ENCODE data around the gene SLAMF7. TPM values are rescaled to one million over a fixed set of nuclear protein-coding genes. Genes with fewer than 3 reads are reported as not detected.
"Not testable (repeated sequence)": the region's sequence is repeated elsewhere in the genome, so short reads cannot be mapped to it uniquely, and the experiment has no call there.

SLAMF7 gene
- total RNA-seq, 4 donors from 2014 or later: 2.5 to 3.9 (median 2.7) TPM

DNA sequence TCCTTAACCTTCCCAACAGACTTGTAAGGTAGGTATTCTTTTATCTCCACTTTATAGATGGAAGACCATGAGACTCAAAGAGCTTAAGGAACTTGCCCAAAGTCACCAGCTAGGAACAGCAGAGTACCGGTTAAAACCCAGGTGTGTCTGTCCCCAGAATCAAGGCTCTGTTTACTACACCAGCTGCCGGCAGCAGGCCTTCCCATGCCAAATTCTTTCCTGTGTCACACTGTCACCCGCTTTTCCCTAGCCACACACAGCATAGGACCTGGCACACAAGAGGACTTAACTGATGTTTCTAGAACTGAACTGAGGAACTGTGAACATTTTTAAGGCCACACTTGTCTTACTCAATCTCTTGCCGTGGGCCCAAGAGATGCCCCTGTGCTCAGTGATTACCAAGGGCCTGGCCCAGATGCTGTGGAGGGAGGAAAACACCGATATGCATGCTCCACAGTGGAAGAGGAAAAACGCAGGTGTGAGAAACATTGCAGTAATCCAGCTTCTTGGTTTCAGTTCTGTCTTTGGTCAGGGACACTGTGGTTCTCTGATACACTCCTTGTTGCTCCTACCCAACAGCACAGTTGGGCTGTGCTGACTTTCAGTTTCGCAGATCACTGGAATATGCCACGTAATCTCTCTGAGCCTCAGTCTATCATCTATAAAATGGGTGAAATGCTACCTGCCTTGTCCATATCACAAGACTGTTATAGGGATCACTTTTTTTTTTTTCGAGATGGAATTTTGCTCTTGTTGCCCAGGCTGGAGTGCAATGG, 43.1 kb downstream of the SLAMF7 start:
- Histone ChIP-seq H3K27ac (peak overlapping the region; percentile 76 to 82 (median 81)), H3K36me3 (no peaks in the 10 kb centered on the region), H3K4me3 (peak overlapping the region in 1 of 4 donors; percentile 2), H3K4me1 (peaks cover 0 to 22% (median 12%) of the 10 kb centered on the region in 4 donors), H3K9me3 (no peaks in the 10 kb centered on the region), H3K27me3 (no peaks in the 10 kb centered on the region)
- DNase-seq: peak in 2 of 3 donors; percentile 56 to 72
- no peak for TF ChIP-seq CTCF (IDR thresholded peaks at IDR 0.05)
- no peak for TF ChIP-seq POLR2A (IDR thresholded peaks at IDR 0.05)

DNA sequence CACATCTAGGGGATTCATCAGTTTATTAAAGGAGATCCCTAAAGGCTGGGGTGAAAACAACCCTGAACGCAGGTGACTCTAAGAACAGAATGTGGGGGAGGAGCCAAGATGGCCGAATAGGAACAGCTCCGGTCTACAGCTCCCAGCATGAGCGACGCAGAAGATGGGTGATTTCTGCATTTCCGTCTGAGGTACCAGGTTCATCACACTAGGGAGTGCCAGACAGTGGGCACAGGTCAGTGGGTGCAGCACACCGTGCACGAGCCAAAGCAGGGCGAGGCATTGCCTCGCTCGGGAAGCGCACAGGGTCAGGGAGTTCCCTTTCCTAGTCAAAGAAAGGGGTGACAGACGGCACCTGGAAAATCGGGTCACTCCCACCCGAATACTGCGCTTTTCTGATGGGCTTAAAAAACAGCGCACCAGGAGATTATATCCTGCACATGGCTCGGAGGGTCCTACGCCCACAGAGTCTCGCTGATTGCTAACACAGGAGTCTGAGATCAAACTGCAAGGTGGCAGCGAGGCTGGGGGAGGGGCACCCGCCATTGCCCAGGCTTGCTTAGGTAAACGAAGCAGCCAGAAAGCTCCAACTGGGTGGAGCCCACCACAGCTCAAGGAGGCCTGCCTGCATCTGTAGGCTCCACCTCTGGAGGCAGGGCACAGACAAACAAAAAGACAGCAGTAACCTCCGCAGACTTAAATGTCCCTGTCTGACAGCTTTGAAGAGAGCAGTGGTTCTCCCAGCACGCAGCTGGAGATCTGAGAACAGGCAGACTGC, 44.1 kb downstream of the SLAMF7 start:
- H3K36me3 ChIP-seq: not testable (repeated sequence)
- peak in 2 of 3 donors; percentile 76 to 84 for DNase-seq
- H3K27ac ChIP-seq: peak overlapping the region; percentile 76 to 82 (median 81)

GRCh38 chr1:160789051-160789701, 50.1 kb downstream of the SLAMF7 start:
- H3K36me3 ChIP-seq: no peaks in the 10 kb centered on the region
- peaks cover 0 to 7% (median 0%) of the 10 kb centered on the region in 4 donors for H3K4me1 ChIP-seq
- no peak overlapping the region for H3K4me3 ChIP-seq
- no peaks in the 10 kb centered on the region for H3K27me3 ChIP-seq
- H3K9me3 ChIP-seq: no peaks in the 10 kb centered on the region
- no peak for DNase-seq
- TF ChIP-seq POLR2A (IDR thresholded peaks at IDR 0.05): no peak
- TF ChIP-seq CTCF (IDR thresholded peaks at IDR 0.05): no peak
- peak overlapping the region in 2 of 4 donors; percentile 88 to 92 for H3K27ac ChIP-seq

More for the DNA sequence above, 44.1 kb downstream of the SLAMF7 start:
- H3K9me3 ChIP-seq, H3K27me3 ChIP-seq: not testable (repeated sequence)
- Histone ChIP-seq H3K4me3 (peak overlapping the region in 1 of 4 donors; percentile 14), H3K4me1 (peaks cover 0 to 22% (median 12%) of the 10 kb centered on the region in 4 donors)

GRCh38 chr1:160789702-160790611, 50.9 kb downstream of the SLAMF7 start:
- peak in 2 of 3 donors; percentile 84 for DNase-seq
- peak overlapping the region in 2 of 4 donors; percentile 88 to 92 for H3K27ac ChIP-seq

GRCh38 chr1:160794376-160794775, 55.3 kb downstream of the SLAMF7 start:
- Histone ChIP-seq H3K9me3 (no peaks in the 10 kb centered on the region), H3K36me3 (no peaks in the 10 kb centered on the region), H3K4me1 (peaks cover 0 to 12% (median 0%) of the 10 kb centered on the region in 4 donors), H3K4me3 (no peak overlapping the region), H3K27ac (no peak overlapping the region), H3K27me3 (no peaks in the 10 kb centered on the region)
- no peak for DNase-seq
- TF ChIP-seq POLR2A (IDR thresholded peaks at IDR 0.05): no peak
- no peak for TF ChIP-seq CTCF (IDR thresholded peaks at IDR 0.05)

More at GRCh38 chr1:160789702-160790611, 50.9 kb downstream of the SLAMF7 start:
- Histone ChIP-seq H3K27me3 (no peaks in the 10 kb centered on the region), H3K4me3 (no peak overlapping the region), H3K4me1 (peaks cover 0 to 7% (median 0%) of the 10 kb centered on the region in 4 donors), H3K9me3 (no peaks in the 10 kb centered on the region), H3K36me3 (no peaks in the 10 kb centered on the region)
- no peak for TF ChIP-seq CTCF (IDR thresholded peaks at IDR 0.05)
- TF ChIP-seq POLR2A (IDR thresholded peaks at IDR 0.05): no peak

All from Peyer's patch (tissue), 4 donors.